ENCODE data around the gene KIRREL3.

GRCh38 chr11:126534141-126534805 lies 466.3 kb downstream of the KIRREL3 start:
- TF ChIP-seq CTCF (IDR thresholded peaks at IDR 0.05) (no peak), POLR2A (IDR thresholded peaks at IDR 0.05) (no peak), POLR2AphosphoS5 (IDR thresholded peaks at IDR 0.05) (no peak)
